GM21515 (cell line): ENCODE data around the gene SIVA1.

Experiments
- ATAC-seq: cut with Tn5 transposase; IDR thresholded peaks from one replicate; pipeline ENCODE4 v1.9.1; 2021; ENCODE audit not compliant: unreplicated experiment

Gene SIVA1

GRCh38 chr14:104769324-104770071 is 16.6 kb downstream of the SIVA1 start:
- ATAC-seq: no peak

GRCh38 chr14:104770072-104770579 is 17.2 kb downstream of the SIVA1 start:
- no peak for ATAC-seq

- ATAC-seq: no peak
Observed at GRCh38 chr14:104770851-104771272, 17.9 kb downstream of the SIVA1 start.

GRCh38 chr14:104771374-104771773 is 18.4 kb downstream of the SIVA1 start:
- ATAC-seq: no peak

- no peak for ATAC-seq
Observed at GRCh38 chr14:104771918-104772706, 19.2 kb downstream of the SIVA1 start.

GRCh38 chr14:104772707-104773504 is 20.0 kb downstream of the SIVA1 start:
- ATAC-seq: no peak

- no peak for ATAC-seq
Observed at GRCh38 chr14:104773505-104774452, 20.8 kb downstream of the SIVA1 start.

GRCh38 chr14:104774453-104775072 is 21.6 kb downstream of the SIVA1 start:
- ATAC-seq: no peak

- no peak for ATAC-seq
Observed at GRCh38 chr14:104775073-104775489, 22.1 kb downstream of the SIVA1 start.

GRCh38 chr14:104776481-104776880 is 23.5 kb downstream of the SIVA1 start:
- no peak for ATAC-seq

- ATAC-seq: no peak
Observed at GRCh38 chr14:104776961-104777807, 24.2 kb downstream of the SIVA1 start.

- no peak for ATAC-seq
Observed at GRCh38 chr14:104777808-104778249, 24.9 kb downstream of the SIVA1 start.

- ATAC-seq: no peak
Observed at GRCh38 chr14:104778694-104779331, 25.9 kb downstream of the SIVA1 start.

GRCh38 chr14:104779776-104780512 is 27.0 kb downstream of the SIVA1 start:
- no peak for ATAC-seq

GRCh38 chr14:104780513-104781030 is 27.6 kb downstream of the SIVA1 start:
- no peak for ATAC-seq

GRCh38 chr14:104781271-104782077 is 28.5 kb downstream of the SIVA1 start:
- ATAC-seq: no peak
